ENCODE results near the gene SNX19.

- TF ChIP-seq CTCF (IDR thresholded peaks at IDR 0.05; ENCODE audit: insufficient read depth, low read length): no peak
- no peak for TF ChIP-seq POLR2AphosphoS5 (IDR thresholded peaks at IDR 0.05; ENCODE audit: low read depth)
- no peak for TF ChIP-seq REST (IDR thresholded peaks at IDR 0.05; ENCODE audit: insufficient replicate concordance, low read depth)
- no peak for TF ChIP-seq GABPA (IDR thresholded peaks at IDR 0.05; ENCODE audit: low read depth)
- no peak for TF ChIP-seq SPI1 (IDR thresholded peaks at IDR 0.05; ENCODE audit: borderline replicate concordance, low read depth)
Observed at GRCh38 chr11:130874955-130875531, 41.2 kb downstream of the SNX19 start.
